Panc1 (cell line): ENCODE results near the gene CUTC. TPM values are rescaled to one million over a fixed set of nuclear protein-coding genes. Genes with fewer than 3 reads are reported as not detected.

Source experiments
- ATAC-seq: fragments of 200-7000 bp; cut with Tn5 transposase; 2 replicates; pipeline ENCODE4 v1.9.1; 2020; ENCODE audit warnings: mild to moderate bottlenecking, moderate library complexity
- BruUV-seq: library from RNA; stranded (reverse); fragments of 400-500 nt; replicated peaks from 2 replicates; lab custom pipeline; 2021; lab: Mats Ljungman, UMichigan
- CTCF ChIA-PET: fragments of 300-600 bp; sonication (Branson Sonifier 250); formaldehyde crosslinking; loops from one replicate; lab custom pipeline; 2022; ENCODE audit warnings: antibody characterized with exemption; lab: Charles Lee
- POLR2A ChIA-PET: fragments of 300-600 bp; sonication (Branson Sonifier 250); formaldehyde crosslinking; loops from one replicate; lab custom pipeline; 2022; ENCODE audit warnings: antibody characterized with exemption; lab: Charles Lee
- DNase-seq: peaks from one replicate; pipeline ENCODE4 v3.0.0-alpha.2; 2010; ENCODE audit warnings: low read depth, low spot score
- H3K27ac ChIP-seq: 2 replicates; pipeline ENCODE4 v1.5.1; 2011; ENCODE audit warnings: mild to moderate bottlenecking, low read length, inconsistent platforms
- H3K27me3 ChIP-seq: fragments of 200-500 bp; sonication (Bioruptor generic); 2 replicates; pipeline ENCODE4 v1.6.0; 2014; ENCODE audit warnings: low read length, inconsistent platforms; ENCODE audit not compliant: control insufficient read depth, insufficient read depth
- H3K36me3 ChIP-seq: fragments of 200-500 bp; sonication (Bioruptor generic); 2 replicates; pipeline ENCODE4 v1.5.1; 2014; ENCODE audit warnings: inconsistent platforms, mild to moderate bottlenecking, low read length, moderate library complexity; ENCODE audit not compliant: control insufficient read depth, insufficient read depth
- H3K4me1 ChIP-seq: 2 replicates; pipeline ENCODE4 v1.5.1; 2011; ENCODE audit warnings: inconsistent platforms, mild to moderate bottlenecking, low read length, moderate library complexity; ENCODE audit not compliant: control insufficient read depth, insufficient read depth
- H3K4me3 ChIP-seq, 2 experiments: 2 replicates each; pipeline ENCODE4 v1.5.1; 2011 to 2012; ENCODE audit warnings: low read depth in 2 of 2, low read length in 2 of 2, mild to moderate bottlenecking in 2 of 2, inconsistent platforms in 1 of 2, moderate library complexity in 1 of 2
- H3K9me3 ChIP-seq: fragments of 200-500 bp; sonication (Bioruptor generic); 2 replicates; pipeline ENCODE4 v1.5.1; 2014; ENCODE audit warnings: low read depth, mild to moderate bottlenecking, inconsistent platforms, low read length, moderate library complexity; ENCODE audit not compliant: control insufficient read depth, insufficient read depth
- POLR2AphosphoS5 ChIP-seq: IDR thresholded peaks from 2 replicates; pipeline ENCODE4 v1.6.1; 2012; ENCODE audit warnings: mild to moderate bottlenecking, low read depth, low read length, moderate library complexity
- SIN3A ChIP-seq: IDR thresholded peaks from 2 replicates; pipeline ENCODE4 v1.6.1; 2012; ENCODE audit warnings: low read depth, mild to moderate bottlenecking, low read length, moderate library complexity, borderline replicate concordance; ENCODE audit not compliant: insufficient read depth
- TCF7L2 ChIP-seq: IDR thresholded peaks from 2 replicates; pipeline ENCODE4 v1.6.1; 2011; ENCODE audit warnings: mild to moderate bottlenecking, low read depth, low read length, inconsistent platforms
- in situ Hi-C: cut with HindIII; loops from 2 replicates; pipeline ENCODE4 v1.10.0; 2016; ENCODE audit warnings: low sequenced_read_pairs, low pct_unique_long_range_greater_than_20kb
- intact Hi-C: fragments of 100-400 bp; cut with micrococcal nuclease; formaldehyde crosslinking; loops from one replicate; pipeline ENCODE4 v1.10.0; 2022; ENCODE audit not compliant: unreplicated experiment
- total RNA-seq: library from RNA; stranded (reverse); gene quantifications from one replicate; pipeline ENCODE4 v1.2.1, GENCODE V29; 2021; ENCODE audit not compliant: unreplicated experiment
- TF ChIP-seq, protein P1 (sequence below): fragments of 450-650 bp; IDR thresholded peaks from 2 replicates; pipeline ENCODE4 v1.5.1; 2017; ENCODE audit warnings: mild to moderate bottlenecking
- TF ChIP-seq, protein P2 (sequence below), 2 experiments: IDR thresholded peaks; 2 replicates each; pipeline ENCODE4 v1.6.1; 2011 to 2012; ENCODE audit warnings: low read depth in 2 of 2, control low read depth in 1 of 2, low read length in 1 of 2, mild to moderate bottlenecking in 1 of 2, moderate library complexity in 1 of 2; ENCODE audit not compliant: insufficient read depth in 1 of 2

Gene CUTC
- total RNA-seq, 1 experiment from 2014 or later = 37.0 TPM

GRCh38 chr10:99796928-99797327 is 64.9 kb downstream of the CUTC start:
- Histone ChIP-seq H3K27me3 (no peaks in the 10 kb centered on the region), H3K36me3 (no peaks in the 10 kb centered on the region), H3K4me3 (no peak overlapping the region), H3K9me3 (no peaks in the 10 kb centered on the region), H3K27ac (no peak overlapping the region), H3K4me1 (no peaks in the 10 kb centered on the region)
- in situ Hi-C loops (no loop called here), intact Hi-C loops (no loop called here)
- CTCF ChIA-PET = interaction anchor here (0.6 kb wide), 1 partner anchor 10 kb away, joined by 9 read pairs; no protein-coding TSS in a partner anchor
- BruUV-seq = no TSS peak
- TF ChIP-seq, protein P1, sequence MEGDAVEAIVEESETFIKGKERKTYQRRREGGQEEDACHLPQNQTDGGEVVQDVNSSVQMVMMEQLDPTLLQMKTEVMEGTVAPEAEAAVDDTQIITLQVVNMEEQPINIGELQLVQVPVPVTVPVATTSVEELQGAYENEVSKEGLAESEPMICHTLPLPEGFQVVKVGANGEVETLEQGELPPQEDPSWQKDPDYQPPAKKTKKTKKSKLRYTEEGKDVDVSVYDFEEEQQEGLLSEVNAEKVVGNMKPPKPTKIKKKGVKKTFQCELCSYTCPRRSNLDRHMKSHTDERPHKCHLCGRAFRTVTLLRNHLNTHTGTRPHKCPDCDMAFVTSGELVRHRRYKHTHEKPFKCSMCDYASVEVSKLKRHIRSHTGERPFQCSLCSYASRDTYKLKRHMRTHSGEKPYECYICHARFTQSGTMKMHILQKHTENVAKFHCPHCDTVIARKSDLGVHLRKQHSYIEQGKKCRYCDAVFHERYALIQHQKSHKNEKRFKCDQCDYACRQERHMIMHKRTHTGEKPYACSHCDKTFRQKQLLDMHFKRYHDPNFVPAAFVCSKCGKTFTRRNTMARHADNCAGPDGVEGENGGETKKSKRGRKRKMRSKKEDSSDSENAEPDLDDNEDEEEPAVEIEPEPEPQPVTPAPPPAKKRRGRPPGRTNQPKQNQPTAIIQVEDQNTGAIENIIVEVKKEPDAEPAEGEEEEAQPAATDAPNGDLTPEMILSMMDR = no peak
- no peak for TF ChIP-seq POLR2AphosphoS5
- no peak for TF ChIP-seq SIN3A
- TF ChIP-seq TCF7L2 = no peak
- TF ChIP-seq, protein P2, sequence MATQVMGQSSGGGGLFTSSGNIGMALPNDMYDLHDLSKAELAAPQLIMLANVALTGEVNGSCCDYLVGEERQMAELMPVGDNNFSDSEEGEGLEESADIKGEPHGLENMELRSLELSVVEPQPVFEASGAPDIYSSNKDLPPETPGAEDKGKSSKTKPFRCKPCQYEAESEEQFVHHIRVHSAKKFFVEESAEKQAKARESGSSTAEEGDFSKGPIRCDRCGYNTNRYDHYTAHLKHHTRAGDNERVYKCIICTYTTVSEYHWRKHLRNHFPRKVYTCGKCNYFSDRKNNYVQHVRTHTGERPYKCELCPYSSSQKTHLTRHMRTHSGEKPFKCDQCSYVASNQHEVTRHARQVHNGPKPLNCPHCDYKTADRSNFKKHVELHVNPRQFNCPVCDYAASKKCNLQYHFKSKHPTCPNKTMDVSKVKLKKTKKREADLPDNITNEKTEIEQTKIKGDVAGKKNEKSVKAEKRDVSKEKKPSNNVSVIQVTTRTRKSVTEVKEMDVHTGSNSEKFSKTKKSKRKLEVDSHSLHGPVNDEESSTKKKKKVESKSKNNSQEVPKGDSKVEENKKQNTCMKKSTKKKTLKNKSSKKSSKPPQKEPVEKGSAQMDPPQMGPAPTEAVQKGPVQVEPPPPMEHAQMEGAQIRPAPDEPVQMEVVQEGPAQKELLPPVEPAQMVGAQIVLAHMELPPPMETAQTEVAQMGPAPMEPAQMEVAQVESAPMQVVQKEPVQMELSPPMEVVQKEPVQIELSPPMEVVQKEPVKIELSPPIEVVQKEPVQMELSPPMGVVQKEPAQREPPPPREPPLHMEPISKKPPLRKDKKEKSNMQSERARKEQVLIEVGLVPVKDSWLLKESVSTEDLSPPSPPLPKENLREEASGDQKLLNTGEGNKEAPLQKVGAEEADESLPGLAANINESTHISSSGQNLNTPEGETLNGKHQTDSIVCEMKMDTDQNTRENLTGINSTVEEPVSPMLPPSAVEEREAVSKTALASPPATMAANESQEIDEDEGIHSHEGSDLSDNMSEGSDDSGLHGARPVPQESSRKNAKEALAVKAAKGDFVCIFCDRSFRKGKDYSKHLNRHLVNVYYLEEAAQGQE (IDR thresholded peaks at IDR 0.05; ENCODE audit: insufficient read depth in 1 of 2, low read depth in 2 of 2, low read length in 1 of 2) = no peak
- no peak for ATAC-seq
- POLR2A ChIA-PET = no interaction called here
- no peak for DNase-seq

- intact Hi-C loops = no loop called here
- CTCF ChIA-PET = no interaction called here
- Histone ChIP-seq H3K9me3 (no peaks in the 10 kb centered on the region), H3K27me3 (no peaks in the 10 kb centered on the region), H3K4me3 (no peak overlapping the region), H3K4me1 (no peaks in the 10 kb centered on the region), H3K27ac (peak overlapping the region; percentile 8; the same call in 1 of the 2 replicates), H3K36me3 (no peaks in the 10 kb centered on the region)
- ATAC-seq = no peak
- DNase-seq = no peak
- BruUV-seq = no TSS peak
- POLR2A ChIA-PET = no interaction called here
- TF ChIP-seq TCF7L2 (no peak), POLR2AphosphoS5 (no peak), SIN3A (no peak)
- TF ChIP-seq, protein P2 (IDR thresholded peaks at IDR 0.05; ENCODE audit: insufficient read depth in 1 of 2, low read depth in 2 of 2, low read length in 1 of 2) = no peak
- TF ChIP-seq, protein P1 = no peak
- in situ Hi-C loops = no loop called here
Measured at GRCh38 chr10:99798031-99798430, 66.0 kb downstream of the CUTC start.
